Liver (tissue), 9 donors: ENCODE data around the gene IGF2BP3. TPM values are rescaled to one million over a fixed set of nuclear protein-coding genes. Genes with fewer than 3 reads are reported as not detected.
A peak's percentile ranks its signal among the peaks of the same experiment; 100 is the strongest.

Experiments used
- DNase-seq: peaks from one replicate; pipeline ENCODE4 v3.0.0-alpha.2; 2017; ENCODE audit warnings: low spot score
- H3K27ac ChIP-seq, 2 donors: one replicate each; pipeline ENCODE4 v1.7.0; 2013; ENCODE audit warnings: inconsistent platforms in 2 of 2, low read length in 2 of 2, control low read depth in 1 of 2, low read depth in 1 of 2, mild to moderate bottlenecking in 1 of 2
- H3K27me3 ChIP-seq, 4 donors: one replicate each; pipeline versions ENCODE4 v1.6.1 to v1.7.0; 2013; ENCODE audit warnings: low read length in 3 of 4, inconsistent platforms in 1 of 4, mild to moderate bottlenecking in 1 of 4, moderate library complexity in 1 of 4; ENCODE audit not compliant: control insufficient read depth in 4 of 4, insufficient read depth in 4 of 4
- H3K36me3 ChIP-seq, 4 donors: one replicate each; pipeline versions ENCODE4 v1.6.1 to v1.7.0; 2013; ENCODE audit warnings: low read length in 3 of 4, mild to moderate bottlenecking in 3 of 4, low read depth in 1 of 4, moderate library complexity in 1 of 4; ENCODE audit not compliant: control insufficient read depth in 4 of 4, insufficient read depth in 3 of 4
- H3K4me1 ChIP-seq, 4 donors: one replicate each; pipeline versions ENCODE4 v1.6.1 to v1.7.0; 2013; ENCODE audit warnings: low read length in 3 of 4, mild to moderate bottlenecking in 3 of 4, moderate library complexity in 1 of 4; ENCODE audit not compliant: control insufficient read depth in 4 of 4, insufficient read depth in 4 of 4
- H3K4me3 ChIP-seq, 3 donors: one replicate each; pipeline versions ENCODE4 v1.6.1 to v1.7.0; 2013; ENCODE audit warnings: low read length in 3 of 3, control low read depth in 1 of 3, low read depth in 1 of 3, mild to moderate bottlenecking in 1 of 3
- H3K9ac ChIP-seq, 2 donors: one replicate each; pipeline ENCODE4 v1.7.0; 2013; ENCODE audit warnings: low read length in 2 of 2, mild to moderate bottlenecking in 2 of 2, moderate library complexity in 2 of 2, control low read depth in 1 of 2, low read depth in 1 of 2
- H3K9me3 ChIP-seq, 4 donors: one replicate each; pipeline versions ENCODE4 v1.6.1 to v1.7.0; 2013; ENCODE audit warnings: low read length in 3 of 4; ENCODE audit not compliant: control insufficient read depth in 4 of 4
- EGR1 ChIP-seq, 2 donors: IDR thresholded peaks; 2 replicates each; pipeline ENCODE4 v1.6.1; 2016 to 2018; ENCODE audit warnings: antibody characterized with exemption in 2 of 2, low read depth in 2 of 2
- FOXA1 ChIP-seq: IDR thresholded peaks from 2 replicates; pipeline ENCODE4 v1.6.1; 2016; ENCODE audit warnings: antibody characterized with exemption
- FOXA2 ChIP-seq: IDR thresholded peaks from 2 replicates; pipeline ENCODE4 v1.6.1; 2016; ENCODE audit warnings: antibody characterized with exemption
- GABPA ChIP-seq, 2 donors: IDR thresholded peaks in 1 of 2; conservative IDR thresholded peaks in 1 of 2; 2 replicates each; pipeline ENCODE4 v1.6.1; 2016; ENCODE audit warnings: antibody characterized with exemption in 2 of 2, mild to moderate bottlenecking in 1 of 2, moderate library complexity in 1 of 2
- HNF4A ChIP-seq, 2 donors: conservative IDR thresholded peaks; 2 replicates each; pipeline ENCODE4 v1.6.1; 2016; ENCODE audit warnings: antibody characterized with exemption in 2 of 2, mild to moderate bottlenecking in 2 of 2
- HNF4G ChIP-seq: IDR thresholded peaks from 2 replicates; pipeline ENCODE4 v1.6.1; 2016; ENCODE audit warnings: antibody characterized with exemption
- NR2F2 ChIP-seq: IDR thresholded peaks from 2 replicates; pipeline ENCODE4 v1.6.1; 2016; ENCODE audit warnings: antibody characterized with exemption
- RAD21 ChIP-seq, 2 donors: IDR thresholded peaks; 2 replicates each; pipeline ENCODE4 v1.6.1; 2016; ENCODE audit warnings: antibody characterized with exemption in 2 of 2, mild to moderate bottlenecking in 2 of 2
- RXRA ChIP-seq, 2 donors: IDR thresholded peaks; 2 replicates each; pipeline ENCODE4 v1.6.1; 2017 to 2018; ENCODE audit warnings: antibody characterized with exemption in 2 of 2, mild to moderate bottlenecking in 1 of 2
- SP1 ChIP-seq: IDR thresholded peaks from 2 replicates; pipeline ENCODE4 v1.6.1; 2018; ENCODE audit warnings: antibody characterized with exemption, mild to moderate bottlenecking
- TAF1 ChIP-seq: conservative IDR thresholded peaks from 2 replicates; pipeline ENCODE4 v1.6.1; 2016; ENCODE audit warnings: antibody characterized with exemption, mild to moderate bottlenecking
- YY1 ChIP-seq: IDR thresholded peaks from 2 replicates; pipeline ENCODE4 v1.6.1; 2016; ENCODE audit warnings: antibody characterized with exemption, mild to moderate bottlenecking
- WGBS: extraction: QIAGEN DNeasy Blood & Tissue Kit; methylation state at CpG from one replicate; pipeline ENCODE4 v1.1.7; 2013; 5-methylcytosine and 5-hydroxymethylcytosine counted together
- polyA plus RNA-seq, 2 donors: library from polyadenylated mRNA; stranded (reverse) in 1 of 2; unstranded in 1 of 2; fragments of 200-250 nt in 1 of 2; fragments of >200 nt in 1 of 2; fragmentation: Nextera tagmentation in 1 of 2; extraction: Ambion mirVana in 1 of 2; gene quantifications; one replicate each; pipeline versions ENCODE4 v1.2.1 to v1.2.3, GENCODE V29; 2013 to 2015
- total RNA-seq, 2 donors: library from RNA; depleted of rRNA; stranded (reverse); fragments of >200 nt; gene quantifications; one replicate each; pipeline ENCODE4 v1.2.3, GENCODE V29; 2014
- TF ChIP-seq, protein P1 (sequence below): IDR thresholded peaks from 2 replicates; pipeline ENCODE4 v1.6.1; 2016; ENCODE audit warnings: antibody characterized with exemption, mild to moderate bottlenecking
- TF ChIP-seq, protein P2 (sequence below): IDR thresholded peaks from 2 replicates; pipeline ENCODE4 v1.6.1; 2016; ENCODE audit warnings: antibody characterized with exemption
- TF ChIP-seq, protein P3 (sequence below): IDR thresholded peaks from 2 replicates; pipeline ENCODE4 v1.6.1; 2016; ENCODE audit warnings: antibody characterized with exemption
- TF ChIP-seq, protein P4 (sequence below): fragments of 150-350 bp; IDR thresholded peaks from 2 replicates; pipeline ENCODE4 v1.5.1; 2017; ENCODE audit warnings: improper control_type of control experiment, low read depth, low read length; ENCODE audit not compliant: missing input control
- donor health status: healthy.
- donor health status: healthy.
- donor health status: healthy.
- donor health status: healthy.
- donor health status: healthy.

IGF2BP3 gene
- total and polyA plus RNA-seq, 4 donors = 0.17 to 28.4 (median 0.23) TPM; not detected in 1

DNA sequence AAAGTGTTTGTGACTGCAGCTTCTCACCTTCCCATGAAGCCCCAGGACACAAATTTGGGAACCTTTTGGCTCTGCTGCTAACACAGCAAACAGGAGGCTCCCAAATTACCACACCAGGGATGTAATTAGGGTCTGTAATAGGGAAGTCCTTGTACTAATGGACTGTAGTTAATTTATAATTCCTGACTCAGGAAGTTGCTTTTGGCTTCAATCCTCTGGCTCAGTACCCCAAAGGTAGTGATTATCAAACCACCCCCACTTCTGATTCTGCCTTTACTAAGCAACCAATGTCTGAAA lies 174.9 kb downstream of the IGF2BP3 start:
- H3K9me3 ChIP-seq = no peaks in the 10 kb centered on the region
- TF ChIP-seq RAD21 (IDR thresholded peaks at IDR 0.05) (no peak), SP1 (no peak), HNF4G (no peak), RXRA (IDR thresholded peaks at IDR 0.05) (no peak), TAF1 (no peak), GABPA (IDR thresholded peaks at IDR 0.05 in 1 of 2, conservative IDR thresholded peaks at IDR 0.05 in 1 of 2) (no peak), YY1 (no peak), EGR1 (IDR thresholded peaks at IDR 0.05; ENCODE audit: low read depth in 2 of 2) (no peak), FOXA1 (no peak), HNF4A (conservative IDR thresholded peaks at IDR 0.05) (no peak), NR2F2 (no peak), FOXA2 (no peak)
- TF ChIP-seq, protein P1, sequence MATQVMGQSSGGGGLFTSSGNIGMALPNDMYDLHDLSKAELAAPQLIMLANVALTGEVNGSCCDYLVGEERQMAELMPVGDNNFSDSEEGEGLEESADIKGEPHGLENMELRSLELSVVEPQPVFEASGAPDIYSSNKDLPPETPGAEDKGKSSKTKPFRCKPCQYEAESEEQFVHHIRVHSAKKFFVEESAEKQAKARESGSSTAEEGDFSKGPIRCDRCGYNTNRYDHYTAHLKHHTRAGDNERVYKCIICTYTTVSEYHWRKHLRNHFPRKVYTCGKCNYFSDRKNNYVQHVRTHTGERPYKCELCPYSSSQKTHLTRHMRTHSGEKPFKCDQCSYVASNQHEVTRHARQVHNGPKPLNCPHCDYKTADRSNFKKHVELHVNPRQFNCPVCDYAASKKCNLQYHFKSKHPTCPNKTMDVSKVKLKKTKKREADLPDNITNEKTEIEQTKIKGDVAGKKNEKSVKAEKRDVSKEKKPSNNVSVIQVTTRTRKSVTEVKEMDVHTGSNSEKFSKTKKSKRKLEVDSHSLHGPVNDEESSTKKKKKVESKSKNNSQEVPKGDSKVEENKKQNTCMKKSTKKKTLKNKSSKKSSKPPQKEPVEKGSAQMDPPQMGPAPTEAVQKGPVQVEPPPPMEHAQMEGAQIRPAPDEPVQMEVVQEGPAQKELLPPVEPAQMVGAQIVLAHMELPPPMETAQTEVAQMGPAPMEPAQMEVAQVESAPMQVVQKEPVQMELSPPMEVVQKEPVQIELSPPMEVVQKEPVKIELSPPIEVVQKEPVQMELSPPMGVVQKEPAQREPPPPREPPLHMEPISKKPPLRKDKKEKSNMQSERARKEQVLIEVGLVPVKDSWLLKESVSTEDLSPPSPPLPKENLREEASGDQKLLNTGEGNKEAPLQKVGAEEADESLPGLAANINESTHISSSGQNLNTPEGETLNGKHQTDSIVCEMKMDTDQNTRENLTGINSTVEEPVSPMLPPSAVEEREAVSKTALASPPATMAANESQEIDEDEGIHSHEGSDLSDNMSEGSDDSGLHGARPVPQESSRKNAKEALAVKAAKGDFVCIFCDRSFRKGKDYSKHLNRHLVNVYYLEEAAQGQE = no peak
- TF ChIP-seq, protein P2, sequence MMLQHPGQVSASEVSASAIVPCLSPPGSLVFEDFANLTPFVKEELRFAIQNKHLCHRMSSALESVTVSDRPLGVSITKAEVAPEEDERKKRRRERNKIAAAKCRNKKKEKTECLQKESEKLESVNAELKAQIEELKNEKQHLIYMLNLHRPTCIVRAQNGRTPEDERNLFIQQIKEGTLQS = no peak
- TF ChIP-seq, protein P3, sequence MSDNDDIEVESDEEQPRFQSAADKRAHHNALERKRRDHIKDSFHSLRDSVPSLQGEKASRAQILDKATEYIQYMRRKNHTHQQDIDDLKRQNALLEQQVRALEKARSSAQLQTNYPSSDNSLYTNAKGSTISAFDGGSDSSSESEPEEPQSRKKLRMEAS = no peak
- TF ChIP-seq, protein P4, sequence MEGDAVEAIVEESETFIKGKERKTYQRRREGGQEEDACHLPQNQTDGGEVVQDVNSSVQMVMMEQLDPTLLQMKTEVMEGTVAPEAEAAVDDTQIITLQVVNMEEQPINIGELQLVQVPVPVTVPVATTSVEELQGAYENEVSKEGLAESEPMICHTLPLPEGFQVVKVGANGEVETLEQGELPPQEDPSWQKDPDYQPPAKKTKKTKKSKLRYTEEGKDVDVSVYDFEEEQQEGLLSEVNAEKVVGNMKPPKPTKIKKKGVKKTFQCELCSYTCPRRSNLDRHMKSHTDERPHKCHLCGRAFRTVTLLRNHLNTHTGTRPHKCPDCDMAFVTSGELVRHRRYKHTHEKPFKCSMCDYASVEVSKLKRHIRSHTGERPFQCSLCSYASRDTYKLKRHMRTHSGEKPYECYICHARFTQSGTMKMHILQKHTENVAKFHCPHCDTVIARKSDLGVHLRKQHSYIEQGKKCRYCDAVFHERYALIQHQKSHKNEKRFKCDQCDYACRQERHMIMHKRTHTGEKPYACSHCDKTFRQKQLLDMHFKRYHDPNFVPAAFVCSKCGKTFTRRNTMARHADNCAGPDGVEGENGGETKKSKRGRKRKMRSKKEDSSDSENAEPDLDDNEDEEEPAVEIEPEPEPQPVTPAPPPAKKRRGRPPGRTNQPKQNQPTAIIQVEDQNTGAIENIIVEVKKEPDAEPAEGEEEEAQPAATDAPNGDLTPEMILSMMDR = no peak

DNA sequence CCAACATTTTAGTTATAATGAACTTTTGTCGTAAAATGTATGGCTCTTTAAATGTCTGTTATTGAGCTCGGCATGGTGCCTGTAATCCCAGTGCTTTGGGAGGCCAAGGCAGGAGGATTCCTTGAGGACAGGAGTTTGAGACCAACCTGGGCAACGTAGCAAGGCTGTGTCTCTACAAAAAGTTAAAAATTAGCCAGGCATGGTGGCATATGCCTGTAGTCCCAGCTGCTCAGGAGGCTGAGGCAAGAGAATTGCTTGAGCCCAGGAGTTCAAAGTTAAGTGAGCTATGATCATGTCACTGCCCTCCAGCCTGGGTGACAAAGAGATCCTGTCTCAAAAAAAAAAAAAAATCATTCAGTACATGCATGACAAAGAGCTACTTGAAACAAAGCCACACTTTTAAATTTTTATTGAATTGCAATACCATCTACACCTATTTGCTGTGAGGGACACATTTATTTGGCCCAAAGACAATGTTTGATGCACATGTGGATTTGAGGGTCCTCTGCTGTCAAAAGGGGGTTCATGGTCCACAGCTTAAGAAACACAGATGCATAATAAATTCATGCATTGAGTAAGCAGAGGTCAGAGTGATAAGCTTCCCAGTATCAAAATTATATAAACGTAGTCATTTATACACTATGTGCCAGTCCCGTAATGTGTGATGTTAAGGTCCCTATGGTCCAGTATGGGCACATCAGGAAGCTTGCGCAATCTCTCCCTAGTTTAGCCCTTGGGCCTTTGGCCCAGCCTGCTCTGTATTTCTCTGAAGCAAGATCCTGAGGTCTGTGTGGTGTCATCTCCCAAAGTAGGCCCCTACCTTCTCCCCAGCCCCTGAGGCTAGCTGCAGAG lies 175.5 kb downstream of the IGF2BP3 start:
- peak overlapping the region in 1 of 2 donors; percentile 15 for H3K27ac ChIP-seq
- H3K9ac ChIP-seq = no peak overlapping the region
- H3K4me3 ChIP-seq = no peak overlapping the region
- TF ChIP-seq RAD21 (IDR thresholded peaks at IDR 0.05) (no peak), RXRA (IDR thresholded peaks at IDR 0.05) (no peak), SP1 (no peak), HNF4A (conservative IDR thresholded peaks at IDR 0.05) (peak; percentile 21 to 22), FOXA1 (no peak)
- H3K27me3 ChIP-seq = no peaks in the 10 kb centered on the region
- H3K36me3 ChIP-seq = no peaks in the 10 kb centered on the region
- 68% methylated on average over 6 of the region's 6 CpGs for WGBS
- DNase-seq = no peak
- H3K4me1 ChIP-seq = peaks cover 0 to 22% (median 9%) of the 10 kb centered on the region in 4 donors
- no peaks in the 10 kb centered on the region for H3K9me3 ChIP-seq

More for the DNA sequence above, 174.9 kb downstream of the IGF2BP3 start:
- Histone ChIP-seq H3K9ac (no peak overlapping the region), H3K27me3 (no peaks in the 10 kb centered on the region), H3K4me1 (peaks cover 0 to 28% (median 14%) of the 10 kb centered on the region in 4 donors), H3K36me3 (no peaks in the 10 kb centered on the region), H3K27ac (peak overlapping the region in 1 of 2 donors; percentile 15), H3K4me3 (no peak overlapping the region)
- DNase-seq = no peak
